ENCODE measurements around the gene ZC3HAV1L.

DNA sequence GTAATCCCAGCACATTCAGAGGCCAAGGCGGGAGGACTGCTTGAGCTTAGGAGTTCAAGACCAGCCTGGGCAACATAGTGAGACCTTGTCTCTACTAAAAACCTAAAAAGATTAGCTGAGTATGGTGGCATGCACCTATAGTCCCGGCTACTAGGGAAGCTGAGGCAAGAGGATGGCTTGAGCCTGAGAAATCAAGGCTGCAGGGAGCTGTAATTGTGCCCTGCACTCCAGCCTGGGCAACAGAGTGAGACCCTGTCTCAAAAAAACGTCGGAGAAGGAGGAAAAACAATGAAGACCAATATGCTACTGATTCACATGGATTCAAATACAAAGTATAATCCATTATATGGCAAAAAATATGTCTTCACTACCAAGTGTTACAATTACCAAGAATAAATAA is 13.6 kb downstream of the ZC3HAV1L start:
- TF ChIP-seq POLR2A (IDR thresholded peaks at IDR 0.05) = no peak
- no peak for TF ChIP-seq CTCF (IDR thresholded peaks at IDR 0.05)
